T-cell (primary cell): ENCODE measurements around the gene XKR7. TPM values are rescaled to one million over a fixed set of nuclear protein-coding genes. Genes with fewer than 3 reads are reported as not detected.

Source experiments
- ATAC-seq, 4 experiments: fragments of 200-7000 bp in 3 of 4; fragments of 150-1000 bp in 1 of 4; cut with Tn5 transposase; replicated peaks in 1 of 4; 1 replicate in 3 of 4; 2 replicates in 1 of 4; pipeline ENCODE4 v1.10.0; 2021; ENCODE audit warnings: moderate library complexity in 3 of 4, mild to moderate bottlenecking in 2 of 4, moderate number of reproducible peaks in 1 of 4
- CTCF ChIA-PET, 2 donors: fragments of 300-600 bp; sonication (Branson Sonifier 250); formaldehyde crosslinking; loops; one replicate each; lab custom pipeline; 2022; ENCODE audit warnings: antibody characterized with exemption in 2 of 2; lab: Charles Lee
- POLR2A ChIA-PET, 2 donors: fragments of 300-600 bp; sonication (Branson Sonifier 250); formaldehyde crosslinking; loops; one replicate each; lab custom pipeline; 2022; ENCODE audit warnings: antibody characterized with exemption in 2 of 2; lab: Charles Lee
- DNase-seq, 35 experiments: peaks; one replicate each; pipeline versions ENCODE4 v3.0.0 to v3.0.0-alpha.2; 2013 to 2023
- H3K27ac ChIP-seq: one replicate; pipeline ENCODE4 v1.5.1; 2013; ENCODE audit warnings: low read length
- H3K27me3 ChIP-seq, 2 experiments: replicated peaks in 1 of 2; 1 replicate in 1 of 2; 2 replicates in 1 of 2; pipeline versions ENCODE4 v1.6.1 to v1.7.0; 2013; ENCODE audit warnings: low read length in 1 of 2, mixed read lengths in 1 of 2; ENCODE audit not compliant: control insufficient read depth in 2 of 2, insufficient read depth in 2 of 2; ENCODE audit errors: extremely low read depth in 1 of 2
- H3K36me3 ChIP-seq, 2 donors: 1 replicate in 1 of 2; 2 replicates in 1 of 2; pipeline versions ENCODE4 v1.6.1 to v1.7.0; 2013; ENCODE audit warnings: low read length in 1 of 2; ENCODE audit not compliant: control insufficient read depth in 2 of 2, insufficient read depth in 1 of 2; ENCODE audit errors: extremely low read depth in 1 of 2
- H3K4me1 ChIP-seq, 2 experiments: 1 replicate in 1 of 2; 2 replicates in 1 of 2; pipeline versions ENCODE4 v1.6.1 to v1.7.0; 2013; ENCODE audit warnings: low read length in 2 of 2, mixed read lengths in 1 of 2; ENCODE audit not compliant: insufficient read depth in 2 of 2, control insufficient read depth in 1 of 2; ENCODE audit errors: extremely low read depth in 1 of 2
- H3K4me3 ChIP-seq, 2 donors: 1 replicate in 1 of 2; 2 replicates in 1 of 2; pipeline versions ENCODE4 v1.5.1 to v1.7.0; 2013; ENCODE audit warnings: mild to moderate bottlenecking in 2 of 2, low read length in 1 of 2, moderate library complexity in 1 of 2; ENCODE audit not compliant: control insufficient read depth in 1 of 2; ENCODE audit errors: extremely low read depth in 1 of 2
- H3K9me3 ChIP-seq: 2 replicates; pipeline ENCODE4 v1.7.0; 2013
- H3K27ac Mint-ChIP-seq, 2 donors: one replicate each; pipeline ENCODE4 v1.8.0; 2020 to 2021; ENCODE audit warnings: mild to moderate bottlenecking in 2 of 2, mixed read lengths in 2 of 2
- H3K27me3 Mint-ChIP-seq, 2 donors: one replicate each; pipeline ENCODE4 v1.8.0; 2021 to 2022; ENCODE audit warnings: mixed read lengths in 2 of 2
- H3K36me3 Mint-ChIP-seq: one replicate; pipeline ENCODE4 v1.8.0; 2021; ENCODE audit warnings: mixed read lengths
- H3K4me1 Mint-ChIP-seq, 3 donors: one replicate each; pipeline ENCODE4 v1.8.0; 2020 to 2022; ENCODE audit warnings: mixed read lengths in 3 of 3, mild to moderate bottlenecking in 1 of 3
- H3K4me3 Mint-ChIP-seq, 3 donors: one replicate each; pipeline ENCODE4 v1.8.0; 2020 to 2022; ENCODE audit warnings: mild to moderate bottlenecking in 3 of 3, mixed read lengths in 3 of 3, moderate library complexity in 3 of 3
- H3K9me3 Mint-ChIP-seq, 3 donors: one replicate each; pipeline ENCODE4 v1.8.0; 2020 to 2022; ENCODE audit warnings: mixed read lengths in 3 of 3
- WGBS: methylation state at CpG from one replicate; pipeline ENCODE4 v1.1.5; 2013; ENCODE audit warnings: missing lambda C conversion rate; ENCODE audit not compliant: insufficient coverage; 5-methylcytosine and 5-hydroxymethylcytosine counted together
- total RNA-seq, 35 experiments: library from RNA in 6 of 35; stranded (reverse) in 6 of 35; fragments of 120-200 nt in 1 of 35; gene quantifications; one replicate each; pipeline versions ENCODE4 v1.2.1 to v1.2.4 and lab custom pipeline; 2013 to 2026

XKR7 gene
- total RNA-seq, 5 donors from 2014 or later (not counting 1 experiment from before 2014, with no cell fraction given) = not detected

- H3K4me1 Mint-ChIP-seq = peaks cover 15 to 23% (median 18%) of the 10 kb centered on the region in 3 donors
- no peaks in the 10 kb centered on the region for H3K36me3 Mint-ChIP-seq
- Histone ChIP-seq H3K27ac (no peak overlapping the region), H3K9me3 (no peaks in the 10 kb centered on the region), H3K4me3 (no peak overlapping the region), H3K4me1 (peaks cover 4 to 21% of the 10 kb centered on the region in 2 experiments), H3K36me3 (no peaks in the 10 kb centered on the region), H3K27me3 (peaks cover 0 to 57% of the 10 kb centered on the region in 2 experiments)
- 100% methylated on average over 1 of the region's 4 CpGs for WGBS
- ChIA-PET CTCF (no interaction called here), POLR2A (no interaction called here)
- ATAC-seq (no peak), DNase-seq (no peak)
- no peaks in the 10 kb centered on the region for H3K9me3 Mint-ChIP-seq
- H3K27ac Mint-ChIP-seq = no peak overlapping the region
- peaks cover 61 to 71% of the 10 kb centered on the region in 2 donors for H3K27me3 Mint-ChIP-seq
- peak overlapping the region in 1 of 3 donors; percentile 82 for H3K4me3 Mint-ChIP-seq
Measured at GRCh38 chr20:32050324-32050841, 82.4 kb downstream of the XKR7 start.

GRCh38 chr20:32050851-32051556 is 83.1 kb downstream of the XKR7 start:
- ATAC-seq = peak in 1 of 4 experiments; percentile 33
- CTCF ChIA-PET = no interaction called here
- DNase-seq = peak in 2 of 35 experiments; percentile 5 to 30

GRCh38 chr20:32051720-32052089 is 83.8 kb downstream of the XKR7 start:
- peaks cover 0 to 49% of the 10 kb centered on the region in 2 experiments for H3K27me3 ChIP-seq
- no peak overlapping the region for H3K4me3 ChIP-seq
- H3K9me3 Mint-ChIP-seq = no peaks in the 10 kb centered on the region
- no peak overlapping the region for H3K27ac ChIP-seq
- H3K27ac Mint-ChIP-seq = peak overlapping the region in 1 of 2 donors; percentile 81
- peak overlapping the region; percentile 66 to 82 (median 66) for H3K4me3 Mint-ChIP-seq
- ATAC-seq = no peak
- H3K9me3 ChIP-seq = no peaks in the 10 kb centered on the region
- WGBS = 27% methylated on average over 13 of the region's 14 CpGs
- peaks cover 15 to 23% (median 18%) of the 10 kb centered on the region in 3 donors for H3K4me1 Mint-ChIP-seq
- H3K4me1 ChIP-seq = peaks cover 4 to 21% of the 10 kb centered on the region in 2 experiments
- H3K27me3 Mint-ChIP-seq = peaks cover 51 to 67% of the 10 kb centered on the region in 2 donors
- CTCF ChIA-PET = no interaction called here
- H3K36me3 ChIP-seq = no peaks in the 10 kb centered on the region
- POLR2A ChIA-PET = no interaction called here
- H3K36me3 Mint-ChIP-seq = no peaks in the 10 kb centered on the region
- no peak for DNase-seq

More at GRCh38 chr20:32050851-32051556, 83.1 kb downstream of the XKR7 start:
- Histone ChIP-seq H3K4me1 (peaks cover 4 to 21% of the 10 kb centered on the region in 2 experiments), H3K27me3 (peaks cover 0 to 52% of the 10 kb centered on the region in 2 experiments), H3K27ac (no peak overlapping the region), H3K9me3 (no peaks in the 10 kb centered on the region), H3K36me3 (no peaks in the 10 kb centered on the region), H3K4me3 (no peak overlapping the region)
- peak overlapping the region in 2 of 3 donors; percentile 66 to 82 for H3K4me3 Mint-ChIP-seq
- H3K27ac Mint-ChIP-seq = no peak overlapping the region
- peaks cover 15 to 23% (median 18%) of the 10 kb centered on the region in 3 donors for H3K4me1 Mint-ChIP-seq
- no peaks in the 10 kb centered on the region for H3K9me3 Mint-ChIP-seq
- peaks cover 56 to 71% of the 10 kb centered on the region in 2 donors for H3K27me3 Mint-ChIP-seq
- H3K36me3 Mint-ChIP-seq = no peaks in the 10 kb centered on the region
- POLR2A ChIA-PET = no interaction called here
- 10% methylated on average over 14 of the region's 17 CpGs for WGBS

GRCh38 chr20:32052090-32052777 is 84.3 kb downstream of the XKR7 start, which contains the start of gene HCK:
Gene HCK, plus strand, starts transcription at chr20:32052242.
- DNase-seq (peak in 2 of 35 experiments; percentile 9 to 33), ATAC-seq (peak; percentile 38 to 55 (median 48))
- ChIA-PET POLR2A (interaction anchor here in 1 of 2 donors (0.6 kb wide), 1 partner anchor 20 kb away, joined by 5 read pairs; no protein-coding TSS in a partner anchor), CTCF (no interaction called here)
- Histone ChIP-seq H3K36me3 (no peaks in the 10 kb centered on the region), H3K27me3 (peaks cover 0 to 53% of the 10 kb centered on the region in 2 experiments), H3K4me1 (peaks cover 4 to 21% of the 10 kb centered on the region in 2 experiments), H3K9me3 (no peaks in the 10 kb centered on the region), H3K4me3 (peak within 1 kb of the TSS; percentile 26 to 32), H3K27ac (no peak within 1 kb of the TSS)
- Mint-ChIP-seq H3K4me1 (peaks cover 15 to 23% (median 18%) of the 10 kb centered on the region in 3 donors), H3K27me3 (peaks cover 49 to 64% of the 10 kb centered on the region in 2 donors), H3K9me3 (no peaks in the 10 kb centered on the region), H3K4me3 (peak within 1 kb of the TSS; percentile 66 to 82 (median 66)), H3K36me3 (no peaks in the 10 kb centered on the region), H3K27ac (peak within 1 kb of the TSS in 1 of 2 donors; percentile 81)
- under 1% methylated on average over 44 of the region's 58 CpGs for WGBS

- peaks cover 15 to 23% (median 18%) of the 10 kb centered on the region in 3 donors for H3K4me1 Mint-ChIP-seq
- Histone ChIP-seq H3K9me3 (no peaks in the 10 kb centered on the region), H3K4me3 (peak overlapping the region in 1 of 2 donors; percentile 26), H3K27me3 (peaks cover 0 to 54% of the 10 kb centered on the region in 2 experiments), H3K4me1 (peaks cover 4 to 21% of the 10 kb centered on the region in 2 experiments), H3K36me3 (no peaks in the 10 kb centered on the region), H3K27ac (no peak overlapping the region)
- ATAC-seq (no peak), DNase-seq (peak in 3 of 35 experiments; percentile 17 to 51 (median 22))
- H3K4me3 Mint-ChIP-seq = peak overlapping the region; percentile 37 to 82 (median 66)
- 40% methylated on average over 7 of the region's 22 CpGs for WGBS
- H3K27ac Mint-ChIP-seq = no peak overlapping the region
- CTCF ChIA-PET = no interaction called here
- H3K27me3 Mint-ChIP-seq = peaks cover 45 to 64% of the 10 kb centered on the region in 2 donors
- POLR2A ChIA-PET = no interaction called here
- H3K9me3 Mint-ChIP-seq = no peaks in the 10 kb centered on the region
- H3K36me3 Mint-ChIP-seq = no peaks in the 10 kb centered on the region
Measured at GRCh38 chr20:32052778-32053362, 84.9 kb downstream of the XKR7 start.
